Midbrain (tissue), 1 donor: ENCODE measurements around the gene C22orf15.

Experiments
- DNase-seq: peaks from one replicate; lab custom pipeline; 2025; lab: John Stamatoyannopoulos, UW

C22orf15 gene

DNA sequence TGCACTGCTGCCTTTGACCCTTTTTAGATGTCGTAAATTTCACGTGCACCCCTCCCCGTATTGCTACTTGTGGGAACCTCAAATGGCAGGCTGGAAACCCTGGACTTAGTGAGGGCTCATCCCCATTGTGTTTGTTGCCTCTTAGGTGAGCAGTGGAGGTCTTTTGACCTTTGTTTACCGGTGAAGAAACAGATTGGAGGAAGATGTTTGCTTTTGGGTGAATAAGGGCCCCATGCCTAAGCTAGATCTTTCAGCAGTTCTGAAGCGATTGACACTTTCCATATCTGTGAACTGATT is 24.8 kb downstream of the C22orf15 start:
- no peak for DNase-seq

DNA sequence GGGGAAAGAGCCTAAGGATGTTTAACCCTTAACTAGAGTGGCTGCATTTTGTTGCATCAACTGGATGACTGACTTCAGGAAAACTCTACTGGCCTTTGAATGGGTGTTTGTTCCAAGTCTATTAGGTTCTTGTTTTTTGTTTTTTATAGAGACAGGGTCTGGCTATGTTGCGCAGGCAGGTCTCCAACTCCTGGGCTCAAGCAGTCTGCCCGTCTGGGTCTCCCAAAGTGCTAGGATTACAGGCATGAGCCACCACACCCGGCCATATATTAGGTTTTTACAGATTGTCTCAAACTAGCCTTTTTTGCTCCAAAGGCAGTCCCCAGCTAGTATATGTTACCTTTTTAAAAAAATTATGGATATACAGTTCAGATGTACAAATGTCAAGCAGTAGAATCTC is 25.1 kb downstream of the C22orf15 start:
- no peak for DNase-seq

DNA sequence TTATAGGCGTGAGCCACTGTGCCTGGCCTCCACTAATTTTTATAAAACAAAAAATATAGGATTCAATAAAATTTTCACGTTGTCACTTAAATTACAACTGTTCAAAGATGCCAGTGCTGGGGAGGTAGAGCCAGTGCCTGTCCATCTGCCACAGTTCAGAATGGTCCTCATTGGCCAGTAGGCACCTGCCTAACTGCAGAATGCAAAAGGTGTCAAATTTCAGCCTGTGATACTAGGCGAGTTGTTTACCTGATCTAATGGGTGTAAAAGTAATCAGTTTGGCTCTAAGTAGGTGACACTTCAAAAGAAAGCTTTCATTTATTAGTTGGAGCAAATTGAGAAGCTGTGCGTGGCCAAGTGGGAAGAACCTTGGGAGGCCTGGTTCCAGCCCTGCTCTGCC is 26.3 kb downstream of the C22orf15 start:
- no peak for DNase-seq

DNA sequence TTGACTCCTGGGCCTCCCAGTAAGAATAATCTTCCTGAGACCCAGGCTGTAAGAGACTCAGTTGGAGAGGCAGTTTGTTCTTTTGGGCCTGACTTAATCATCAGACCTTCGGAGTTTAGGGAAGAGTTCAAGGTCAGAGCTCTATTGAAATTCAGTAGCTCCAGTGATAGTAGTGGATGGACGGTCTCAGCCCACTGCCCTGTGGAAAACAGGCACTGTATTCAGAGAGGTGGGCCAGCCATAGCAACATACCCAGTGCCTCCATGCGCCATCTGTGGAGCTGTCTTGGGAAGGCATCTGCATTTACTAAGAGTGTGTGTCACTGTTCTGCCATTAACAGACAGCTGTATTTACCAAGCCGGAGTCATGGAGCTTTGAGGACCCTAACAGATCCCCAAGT is 26.8 kb downstream of the C22orf15 start:
- peak; percentile 9 for DNase-seq

DNA sequence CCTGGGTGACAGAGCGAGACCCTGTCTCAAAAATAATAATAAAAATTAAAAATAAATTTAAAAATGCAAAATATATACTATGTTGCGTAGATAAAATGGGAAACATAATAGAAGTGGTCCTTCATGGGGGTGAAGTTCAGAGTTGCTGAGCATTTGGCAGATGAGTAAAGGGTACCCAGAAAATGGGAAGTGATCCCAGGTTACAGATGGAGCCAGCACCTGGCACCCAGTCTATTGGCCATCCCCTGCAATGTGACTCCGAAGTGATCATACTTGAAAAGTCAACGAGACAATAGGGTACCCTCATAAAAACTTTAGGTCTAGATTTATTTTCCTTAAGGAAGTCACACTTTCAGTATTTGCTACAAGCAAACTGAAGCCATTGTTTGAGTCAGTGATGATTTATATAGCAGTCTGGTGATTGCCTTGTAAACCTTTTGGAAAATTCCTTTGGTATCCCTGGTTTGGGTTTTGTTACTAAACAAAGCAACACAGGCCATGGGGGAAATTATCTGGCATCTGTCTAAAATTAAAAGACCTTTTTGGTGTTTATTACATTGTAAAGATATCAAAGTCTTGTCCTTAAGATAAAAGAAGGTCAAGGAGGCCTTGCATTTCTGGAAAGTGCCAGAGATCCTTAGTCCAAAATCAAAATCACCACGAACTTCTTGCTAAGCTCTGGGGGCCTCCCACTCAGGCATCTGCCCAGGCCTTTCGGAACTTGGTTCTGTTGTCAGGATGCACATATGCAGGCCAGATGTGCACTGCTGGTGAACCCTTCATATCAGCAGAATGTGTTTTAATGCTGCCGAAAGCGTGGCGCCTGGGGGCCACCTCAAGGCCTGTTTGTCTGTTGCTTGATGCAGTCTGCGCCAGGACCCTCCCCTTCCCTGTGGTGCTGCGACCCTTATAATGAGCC is 28.3 kb downstream of the C22orf15 start:
- no peak for DNase-seq

DNA sequence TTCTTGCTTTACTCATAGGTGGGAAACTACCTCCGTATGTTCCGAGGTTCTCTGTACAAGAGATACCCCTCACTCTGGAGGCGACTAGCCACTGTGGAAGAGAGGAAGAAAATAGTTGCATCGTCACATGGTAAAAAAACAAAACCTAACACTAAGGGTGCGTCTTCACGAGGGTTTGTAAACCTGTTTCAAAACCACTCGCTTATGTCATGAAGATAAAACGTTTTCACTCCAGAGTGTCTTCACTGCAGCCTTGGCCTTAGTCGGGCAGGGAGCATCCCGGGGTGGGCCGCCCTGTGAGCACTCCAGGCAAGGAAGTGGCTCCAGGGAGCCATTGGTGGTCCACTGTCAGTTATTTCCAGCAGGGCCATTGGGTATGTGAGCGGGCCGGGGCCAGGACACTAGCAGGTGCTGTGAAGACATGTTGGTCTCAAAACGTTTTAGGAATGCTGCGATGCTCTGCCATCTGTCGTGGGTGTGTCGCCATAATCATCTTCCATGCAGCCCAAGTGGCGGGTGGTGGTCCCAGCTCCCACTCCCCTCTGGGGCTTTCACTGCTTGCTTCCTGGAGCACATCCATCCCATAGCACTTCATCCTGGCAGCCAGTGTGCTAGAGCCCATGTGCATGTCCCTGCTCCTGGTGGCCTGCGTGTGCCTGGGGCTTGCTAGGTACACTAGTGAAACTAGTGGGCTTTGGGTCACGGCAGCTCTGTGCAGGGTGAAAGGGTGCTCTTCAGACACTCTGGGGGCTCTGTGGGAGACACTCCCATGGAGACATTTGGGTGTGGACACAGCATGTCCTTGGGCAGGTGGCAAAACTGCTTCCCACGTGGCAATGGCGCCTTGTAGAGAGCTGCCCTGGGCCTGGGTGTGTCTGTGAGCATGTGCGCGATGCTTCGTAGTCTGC is 29.2 kb downstream of the C22orf15 start:
- no peak for DNase-seq

DNA sequence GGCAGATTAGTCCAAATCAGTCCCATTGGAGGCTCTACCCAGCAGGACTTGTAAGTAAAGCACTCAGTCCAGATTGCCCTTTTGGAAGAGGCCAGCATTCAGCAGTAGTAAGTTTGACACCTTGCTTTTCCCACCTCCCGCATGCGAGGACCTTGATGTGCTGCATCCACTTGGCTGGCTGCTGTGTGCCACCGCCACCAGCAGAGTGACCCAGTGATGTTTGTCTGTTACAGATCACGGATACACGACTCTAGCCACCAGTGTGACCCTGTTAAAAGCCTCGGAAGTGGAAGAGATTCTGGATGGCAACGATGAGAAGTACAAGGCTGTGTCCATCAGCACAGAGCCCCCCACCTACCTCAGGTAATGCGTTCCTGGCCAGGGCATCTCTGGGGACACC is 30.5 kb downstream of the C22orf15 start:
- no peak for DNase-seq

DNA sequence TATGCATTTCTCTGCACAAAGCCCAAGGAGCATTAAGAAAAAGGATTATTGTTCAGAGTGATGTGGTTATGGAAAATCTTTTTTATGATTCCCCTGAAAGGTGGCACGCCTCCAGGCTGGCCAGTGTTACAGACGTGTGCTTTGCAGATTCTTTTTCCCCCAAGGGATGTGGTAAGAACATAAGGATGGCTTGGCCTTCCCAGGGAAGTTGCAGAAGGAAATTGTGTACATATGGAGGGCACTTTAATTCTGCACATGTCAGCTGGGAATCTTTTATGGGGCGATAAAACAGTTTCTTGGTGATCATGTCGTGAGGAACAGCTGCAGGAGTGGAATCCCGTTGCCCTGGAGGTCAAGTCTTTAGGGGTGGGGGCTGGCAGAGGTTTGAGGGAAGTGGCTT is 33.7 kb downstream of the C22orf15 start:
- no peak for DNase-seq

DNA sequence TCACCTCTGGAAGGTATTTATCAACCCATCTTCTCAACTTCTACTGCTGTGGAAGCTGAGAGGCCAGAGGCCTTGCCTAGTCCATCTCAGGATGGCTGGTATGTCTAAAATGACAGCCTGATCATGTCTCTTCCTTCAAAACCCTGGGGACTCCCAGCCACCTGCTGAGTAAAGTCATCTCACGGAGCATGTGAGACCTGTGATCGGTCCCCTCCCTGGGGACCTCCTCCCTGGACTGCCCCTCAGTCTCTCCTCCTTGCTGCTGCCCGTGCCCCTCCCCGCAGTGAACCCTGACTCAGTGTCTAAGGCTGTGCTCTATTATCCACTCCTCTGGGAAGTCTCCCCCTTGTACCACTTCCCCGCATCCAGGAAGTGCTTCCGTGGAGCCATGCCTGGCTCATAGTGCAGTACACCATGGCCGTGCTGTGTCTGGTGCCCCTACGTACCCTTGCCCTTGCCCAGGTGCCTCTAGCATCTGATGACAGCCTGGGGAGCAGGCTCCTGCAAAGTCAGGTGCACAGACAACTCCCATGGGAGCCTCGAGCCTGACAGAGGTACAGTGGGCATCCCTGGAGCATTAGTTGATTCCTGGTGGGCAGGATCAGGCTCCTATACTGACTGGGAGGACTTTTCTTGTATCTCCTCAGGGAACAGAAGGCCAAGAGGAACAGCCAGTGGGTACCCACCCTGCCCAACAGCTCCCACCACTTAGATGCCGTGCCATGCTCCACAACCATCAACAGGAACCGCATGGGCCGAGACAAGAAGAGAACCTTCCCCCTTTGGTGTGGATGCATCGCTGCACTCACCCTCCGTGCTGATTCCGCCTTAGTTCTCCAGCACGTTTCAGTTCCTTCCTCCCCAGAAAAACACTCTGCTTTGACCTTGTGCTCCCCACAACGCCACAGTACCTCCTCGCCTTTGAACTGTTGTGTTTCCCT is 37.8 kb downstream of the C22orf15 start:
- DNase-seq = no peak

DNA sequence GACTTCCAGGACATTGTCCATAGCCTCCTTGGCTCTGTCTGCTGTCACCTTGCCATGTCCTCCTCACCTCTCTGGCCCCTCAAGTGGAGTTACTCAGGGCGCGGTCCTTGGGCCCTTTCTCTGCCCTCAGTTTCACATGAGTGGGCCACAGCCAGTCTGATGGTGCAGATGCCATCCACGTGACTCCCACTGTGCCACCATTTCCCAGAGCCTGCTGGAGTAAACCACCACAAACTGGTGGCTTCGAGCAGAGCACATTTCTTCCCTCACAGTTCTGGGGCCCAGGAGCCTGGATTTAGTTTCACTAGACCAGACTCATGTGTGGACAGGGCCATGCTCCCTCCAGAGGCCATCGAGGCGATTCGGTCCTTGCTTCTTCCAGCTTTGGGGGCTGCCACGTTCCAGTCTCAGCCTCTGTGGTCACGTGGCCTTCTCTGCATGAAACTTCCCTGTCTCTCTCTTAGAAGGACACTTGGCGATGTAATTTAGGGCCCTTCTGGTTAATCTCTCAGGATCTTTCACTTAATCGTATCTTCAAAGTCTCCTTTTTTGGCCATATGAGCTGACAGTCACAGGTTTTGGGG is 38.5 kb downstream of the C22orf15 start:
- DNase-seq = no peak

DNA sequence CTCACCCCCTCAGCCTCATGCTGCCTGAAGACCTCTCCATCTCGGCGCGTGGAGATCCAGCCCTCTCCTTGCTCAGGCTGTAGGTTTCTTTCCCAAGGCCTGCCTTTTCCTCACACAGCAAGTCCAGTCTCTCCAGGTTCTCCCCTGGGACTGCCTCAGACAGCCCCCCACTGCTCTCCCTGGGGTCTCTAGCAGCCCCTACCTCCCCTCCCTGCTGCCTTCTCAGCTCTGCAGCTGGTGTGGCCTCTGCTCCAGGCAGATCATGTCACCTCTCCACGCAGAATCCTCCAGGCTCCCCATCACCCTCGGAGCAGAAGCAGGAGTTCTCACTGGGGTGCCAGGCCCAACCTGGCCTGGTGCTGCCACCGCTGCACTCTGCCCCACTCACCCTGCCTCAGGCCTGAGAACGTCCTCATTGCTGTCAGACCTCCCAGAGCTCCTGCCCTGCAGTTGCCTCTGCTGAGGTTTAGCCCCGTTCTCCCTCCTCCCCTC is 39.1 kb downstream of the C22orf15 start:
- no peak for DNase-seq

DNA sequence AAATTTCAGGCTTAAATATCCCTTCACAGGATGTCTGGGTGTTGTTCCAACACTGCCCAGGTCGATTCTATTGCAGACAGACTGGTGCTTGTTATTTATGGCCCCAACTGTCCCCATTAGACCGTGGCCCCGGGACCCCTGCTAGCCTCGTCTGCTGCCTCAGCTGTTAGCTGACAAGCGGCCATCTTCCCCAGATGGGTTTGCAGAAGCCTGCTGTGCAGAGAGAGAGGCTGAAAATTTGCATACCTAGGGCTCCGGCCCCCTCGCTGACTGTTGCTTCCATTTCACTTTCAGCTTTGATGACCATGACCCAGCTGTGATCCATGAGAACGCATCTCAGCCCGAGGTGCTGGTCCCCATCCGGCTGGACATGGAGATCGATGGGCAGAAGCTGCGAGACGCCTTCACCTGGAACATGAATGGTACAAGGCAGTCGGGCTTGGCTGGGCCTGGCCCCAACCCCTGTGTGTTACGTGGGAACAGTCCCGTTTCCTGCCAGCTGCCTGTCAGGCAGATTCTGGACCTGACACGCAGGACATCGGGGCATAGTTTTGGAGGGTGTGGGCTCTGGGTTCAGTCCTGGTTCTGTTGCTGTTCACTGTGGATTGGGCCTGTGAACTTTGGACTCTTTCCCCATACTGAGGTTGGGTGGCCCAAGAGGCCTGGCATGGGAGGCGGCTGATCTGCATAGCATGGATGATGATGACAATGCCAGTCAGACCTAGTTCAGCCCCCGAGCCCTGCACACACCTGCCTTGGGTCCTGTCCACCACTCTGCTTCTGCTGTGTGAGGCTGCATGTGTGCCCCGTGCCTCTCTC is 40.4 kb downstream of the C22orf15 start:
- DNase-seq = no peak

DNA sequence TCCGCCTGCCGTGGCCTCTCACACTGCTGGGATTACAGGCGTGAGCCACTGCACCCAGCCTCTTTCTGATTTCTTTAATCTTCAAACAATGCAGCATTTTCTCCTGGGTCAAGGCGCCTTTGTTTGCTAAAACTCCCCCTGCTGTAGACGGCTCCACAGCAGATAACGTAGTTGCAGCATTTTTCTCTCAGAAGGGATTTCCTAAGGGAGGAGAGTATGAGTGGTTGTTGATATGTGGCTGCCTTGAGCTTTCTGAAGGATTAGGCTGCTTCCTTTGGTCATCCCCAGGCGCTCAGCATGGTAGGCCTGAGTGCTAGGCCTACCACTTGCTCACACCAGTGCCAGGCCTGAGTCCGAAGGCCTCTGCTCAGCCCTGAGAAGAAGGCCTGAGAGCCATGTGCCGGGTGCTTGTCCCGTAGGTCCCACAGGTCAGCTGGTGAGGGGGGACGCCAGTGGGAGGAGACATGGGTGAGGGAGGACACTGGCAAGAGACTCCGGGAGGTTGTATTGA is 42.0 kb downstream of the C22orf15 start:
- DNase-seq = peak; percentile 57

DNA sequence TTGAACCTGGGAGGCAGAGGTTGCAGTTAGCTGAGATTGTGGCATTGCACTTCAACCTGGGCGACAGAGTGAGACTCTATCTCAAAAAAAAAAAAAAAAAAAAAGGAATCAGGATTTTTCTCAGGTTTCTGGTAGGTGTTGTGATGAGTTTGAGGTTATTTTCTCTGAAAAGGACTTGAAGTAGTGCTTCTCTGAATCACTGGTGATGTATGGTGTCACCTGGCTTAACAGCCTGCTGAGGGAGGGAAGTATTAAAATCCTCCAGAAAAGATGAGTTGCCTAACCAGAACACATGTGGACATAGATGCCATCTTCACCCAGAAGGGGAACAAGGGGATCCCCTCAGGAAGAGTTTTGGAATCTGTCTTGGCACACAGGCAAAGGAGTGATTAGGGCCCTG is 44.0 kb downstream of the C22orf15 start:
- DNase-seq = no peak

DNA sequence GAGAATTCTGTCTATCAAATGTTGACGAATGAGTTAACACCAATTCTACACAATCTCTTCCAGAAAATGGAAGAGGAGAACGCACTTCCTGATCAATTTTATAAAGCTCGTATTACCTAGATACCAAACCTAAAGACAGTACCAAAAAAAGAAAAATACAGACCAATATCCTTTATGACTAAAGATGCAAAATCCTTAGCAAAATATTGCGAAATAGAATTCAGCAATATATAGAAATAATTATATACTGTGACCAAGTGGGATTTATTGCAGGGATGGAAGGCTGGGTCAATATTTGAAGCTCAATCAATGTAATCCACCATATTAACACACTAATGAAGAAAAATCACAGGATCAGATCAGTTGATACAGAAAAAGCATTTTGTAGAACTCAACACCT is 49.6 kb downstream of the C22orf15 start:
- DNase-seq = no peak
